Liver (tissue), 9 donors: ENCODE measurements around the gene GAD2. TPM values are rescaled to one million over a fixed set of nuclear protein-coding genes. Genes with fewer than 3 reads are reported as not detected.

Source experiments
- DNase-seq: peaks from one replicate; pipeline ENCODE4 v3.0.0-alpha.2; 2017; ENCODE audit warnings: low spot score
- H3K27ac ChIP-seq, 2 donors: one replicate each; pipeline ENCODE4 v1.7.0; 2013; ENCODE audit warnings: inconsistent platforms in 2 of 2, low read length in 2 of 2, control low read depth in 1 of 2, low read depth in 1 of 2, mild to moderate bottlenecking in 1 of 2
- H3K27me3 ChIP-seq, 4 donors: one replicate each; pipeline versions ENCODE4 v1.6.1 to v1.7.0; 2013; ENCODE audit warnings: low read length in 3 of 4, inconsistent platforms in 1 of 4, mild to moderate bottlenecking in 1 of 4, moderate library complexity in 1 of 4; ENCODE audit not compliant: control insufficient read depth in 4 of 4, insufficient read depth in 4 of 4
- H3K36me3 ChIP-seq, 4 donors: one replicate each; pipeline versions ENCODE4 v1.6.1 to v1.7.0; 2013; ENCODE audit warnings: low read length in 3 of 4, mild to moderate bottlenecking in 3 of 4, low read depth in 1 of 4, moderate library complexity in 1 of 4; ENCODE audit not compliant: control insufficient read depth in 4 of 4, insufficient read depth in 3 of 4
- H3K4me1 ChIP-seq, 4 donors: one replicate each; pipeline versions ENCODE4 v1.6.1 to v1.7.0; 2013; ENCODE audit warnings: low read length in 3 of 4, mild to moderate bottlenecking in 3 of 4, moderate library complexity in 1 of 4; ENCODE audit not compliant: control insufficient read depth in 4 of 4, insufficient read depth in 4 of 4
- H3K4me3 ChIP-seq, 3 donors: one replicate each; pipeline versions ENCODE4 v1.6.1 to v1.7.0; 2013; ENCODE audit warnings: low read length in 3 of 3, control low read depth in 1 of 3, low read depth in 1 of 3, mild to moderate bottlenecking in 1 of 3
- H3K9ac ChIP-seq, 2 donors: one replicate each; pipeline ENCODE4 v1.7.0; 2013; ENCODE audit warnings: low read length in 2 of 2, mild to moderate bottlenecking in 2 of 2, moderate library complexity in 2 of 2, control low read depth in 1 of 2, low read depth in 1 of 2
- H3K9me3 ChIP-seq, 4 donors: one replicate each; pipeline versions ENCODE4 v1.6.1 to v1.7.0; 2013; ENCODE audit warnings: low read length in 3 of 4; ENCODE audit not compliant: control insufficient read depth in 4 of 4
- EGR1 ChIP-seq, 2 donors: IDR thresholded peaks; 2 replicates each; pipeline ENCODE4 v1.6.1; 2016 to 2018; ENCODE audit warnings: antibody characterized with exemption in 2 of 2, low read depth in 2 of 2
- FOXA2 ChIP-seq: IDR thresholded peaks from 2 replicates; pipeline ENCODE4 v1.6.1; 2016; ENCODE audit warnings: antibody characterized with exemption
- HNF4A ChIP-seq, 2 donors: conservative IDR thresholded peaks; 2 replicates each; pipeline ENCODE4 v1.6.1; 2016; ENCODE audit warnings: antibody characterized with exemption in 2 of 2, mild to moderate bottlenecking in 2 of 2
- NR2F2 ChIP-seq: IDR thresholded peaks from 2 replicates; pipeline ENCODE4 v1.6.1; 2016; ENCODE audit warnings: antibody characterized with exemption
- RAD21 ChIP-seq, 2 donors: IDR thresholded peaks; 2 replicates each; pipeline ENCODE4 v1.6.1; 2016; ENCODE audit warnings: antibody characterized with exemption in 2 of 2, mild to moderate bottlenecking in 2 of 2
- RXRA ChIP-seq, 2 donors: IDR thresholded peaks; 2 replicates each; pipeline ENCODE4 v1.6.1; 2017 to 2018; ENCODE audit warnings: antibody characterized with exemption in 2 of 2, mild to moderate bottlenecking in 1 of 2
- TAF1 ChIP-seq: conservative IDR thresholded peaks from 2 replicates; pipeline ENCODE4 v1.6.1; 2016; ENCODE audit warnings: antibody characterized with exemption, mild to moderate bottlenecking
- WGBS: extraction: QIAGEN DNeasy Blood & Tissue Kit; methylation state at CpG from one replicate; pipeline ENCODE4 v1.1.7; 2013; 5-methylcytosine and 5-hydroxymethylcytosine counted together
- polyA plus RNA-seq, 2 donors: library from polyadenylated mRNA; stranded (reverse) in 1 of 2; unstranded in 1 of 2; fragments of 200-250 nt in 1 of 2; fragments of >200 nt in 1 of 2; fragmentation: Nextera tagmentation in 1 of 2; extraction: Ambion mirVana in 1 of 2; gene quantifications; one replicate each; pipeline versions ENCODE4 v1.2.1 to v1.2.3, GENCODE V29; 2013 to 2015
- total RNA-seq, 2 donors: library from RNA; depleted of rRNA; stranded (reverse); fragments of >200 nt; gene quantifications; one replicate each; pipeline ENCODE4 v1.2.3, GENCODE V29; 2014
- TF ChIP-seq, protein P1 (sequence below): IDR thresholded peaks from 2 replicates; pipeline ENCODE4 v1.6.1; 2016; ENCODE audit warnings: antibody characterized with exemption, mild to moderate bottlenecking
- TF ChIP-seq, protein P2 (sequence below): fragments of 150-350 bp; IDR thresholded peaks from 2 replicates; pipeline ENCODE4 v1.5.1; 2017; ENCODE audit warnings: improper control_type of control experiment, low read depth, low read length; ENCODE audit not compliant: missing input control
- TF ChIP-seq, protein P3 (sequence below): IDR thresholded peaks from 2 replicates; pipeline ENCODE4 v1.6.1; 2016; ENCODE audit warnings: antibody characterized with exemption
- donor health status: healthy.
- donor health status: healthy.
- donor health status: healthy.
- donor health status: healthy.
- donor health status: healthy.

GAD2 gene
- total and polyA plus RNA-seq, 4 donors: not detected

DNA sequence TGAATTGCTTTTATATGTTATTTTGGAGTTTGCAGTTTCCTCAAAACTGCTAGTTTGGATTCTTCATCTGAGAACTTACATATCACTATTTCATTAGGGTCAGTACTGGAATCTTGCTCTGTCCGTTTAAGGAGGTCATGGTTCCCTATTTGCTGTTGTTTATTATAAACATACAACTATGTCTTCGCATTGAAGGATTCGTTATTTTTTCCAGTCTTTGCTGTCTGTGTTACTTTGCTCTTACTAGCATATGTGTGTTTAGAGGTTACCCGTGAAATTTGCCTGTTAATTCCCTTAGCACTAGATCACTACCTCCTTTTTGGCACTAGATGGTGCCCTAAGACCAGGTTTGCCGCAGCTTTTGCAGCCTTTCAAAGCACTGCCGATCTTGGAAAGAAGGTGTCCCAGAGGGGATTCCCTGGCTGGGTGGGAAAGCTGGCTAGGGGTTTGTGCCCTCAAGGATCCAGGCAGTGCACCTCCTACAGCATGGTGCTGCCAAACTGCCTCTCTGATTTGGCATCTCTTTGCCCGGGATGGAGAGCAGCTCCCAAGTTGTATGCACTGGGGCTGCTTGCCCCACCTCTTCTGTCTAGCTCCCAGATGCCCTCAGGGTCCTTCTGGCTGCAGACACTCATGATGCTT lies 118.5 kb downstream of the GAD2 start:
- H3K27ac ChIP-seq: no peak overlapping the region
- no peaks in the 10 kb centered on the region for H3K9me3 ChIP-seq
- WGBS: 12% methylated on average over 7 of the region's 7 CpGs
- TF ChIP-seq RAD21 (IDR thresholded peaks at IDR 0.05): peak; percentile 99
- no peak for TF ChIP-seq RXRA (IDR thresholded peaks at IDR 0.05)
- no peak for TF ChIP-seq FOXA2
- TF ChIP-seq, protein P1, sequence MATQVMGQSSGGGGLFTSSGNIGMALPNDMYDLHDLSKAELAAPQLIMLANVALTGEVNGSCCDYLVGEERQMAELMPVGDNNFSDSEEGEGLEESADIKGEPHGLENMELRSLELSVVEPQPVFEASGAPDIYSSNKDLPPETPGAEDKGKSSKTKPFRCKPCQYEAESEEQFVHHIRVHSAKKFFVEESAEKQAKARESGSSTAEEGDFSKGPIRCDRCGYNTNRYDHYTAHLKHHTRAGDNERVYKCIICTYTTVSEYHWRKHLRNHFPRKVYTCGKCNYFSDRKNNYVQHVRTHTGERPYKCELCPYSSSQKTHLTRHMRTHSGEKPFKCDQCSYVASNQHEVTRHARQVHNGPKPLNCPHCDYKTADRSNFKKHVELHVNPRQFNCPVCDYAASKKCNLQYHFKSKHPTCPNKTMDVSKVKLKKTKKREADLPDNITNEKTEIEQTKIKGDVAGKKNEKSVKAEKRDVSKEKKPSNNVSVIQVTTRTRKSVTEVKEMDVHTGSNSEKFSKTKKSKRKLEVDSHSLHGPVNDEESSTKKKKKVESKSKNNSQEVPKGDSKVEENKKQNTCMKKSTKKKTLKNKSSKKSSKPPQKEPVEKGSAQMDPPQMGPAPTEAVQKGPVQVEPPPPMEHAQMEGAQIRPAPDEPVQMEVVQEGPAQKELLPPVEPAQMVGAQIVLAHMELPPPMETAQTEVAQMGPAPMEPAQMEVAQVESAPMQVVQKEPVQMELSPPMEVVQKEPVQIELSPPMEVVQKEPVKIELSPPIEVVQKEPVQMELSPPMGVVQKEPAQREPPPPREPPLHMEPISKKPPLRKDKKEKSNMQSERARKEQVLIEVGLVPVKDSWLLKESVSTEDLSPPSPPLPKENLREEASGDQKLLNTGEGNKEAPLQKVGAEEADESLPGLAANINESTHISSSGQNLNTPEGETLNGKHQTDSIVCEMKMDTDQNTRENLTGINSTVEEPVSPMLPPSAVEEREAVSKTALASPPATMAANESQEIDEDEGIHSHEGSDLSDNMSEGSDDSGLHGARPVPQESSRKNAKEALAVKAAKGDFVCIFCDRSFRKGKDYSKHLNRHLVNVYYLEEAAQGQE: peak; percentile 48
- TF ChIP-seq, protein P2, sequence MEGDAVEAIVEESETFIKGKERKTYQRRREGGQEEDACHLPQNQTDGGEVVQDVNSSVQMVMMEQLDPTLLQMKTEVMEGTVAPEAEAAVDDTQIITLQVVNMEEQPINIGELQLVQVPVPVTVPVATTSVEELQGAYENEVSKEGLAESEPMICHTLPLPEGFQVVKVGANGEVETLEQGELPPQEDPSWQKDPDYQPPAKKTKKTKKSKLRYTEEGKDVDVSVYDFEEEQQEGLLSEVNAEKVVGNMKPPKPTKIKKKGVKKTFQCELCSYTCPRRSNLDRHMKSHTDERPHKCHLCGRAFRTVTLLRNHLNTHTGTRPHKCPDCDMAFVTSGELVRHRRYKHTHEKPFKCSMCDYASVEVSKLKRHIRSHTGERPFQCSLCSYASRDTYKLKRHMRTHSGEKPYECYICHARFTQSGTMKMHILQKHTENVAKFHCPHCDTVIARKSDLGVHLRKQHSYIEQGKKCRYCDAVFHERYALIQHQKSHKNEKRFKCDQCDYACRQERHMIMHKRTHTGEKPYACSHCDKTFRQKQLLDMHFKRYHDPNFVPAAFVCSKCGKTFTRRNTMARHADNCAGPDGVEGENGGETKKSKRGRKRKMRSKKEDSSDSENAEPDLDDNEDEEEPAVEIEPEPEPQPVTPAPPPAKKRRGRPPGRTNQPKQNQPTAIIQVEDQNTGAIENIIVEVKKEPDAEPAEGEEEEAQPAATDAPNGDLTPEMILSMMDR: peak; percentile 91
- DNase-seq: peak; percentile 52
- no peak overlapping the region for H3K9ac ChIP-seq
- peaks cover 0 to 5% (median 0%) of the 10 kb centered on the region in 4 donors for H3K4me1 ChIP-seq
- no peak overlapping the region for H3K4me3 ChIP-seq
- H3K36me3 ChIP-seq: no peaks in the 10 kb centered on the region
- no peaks in the 10 kb centered on the region for H3K27me3 ChIP-seq

DNA sequence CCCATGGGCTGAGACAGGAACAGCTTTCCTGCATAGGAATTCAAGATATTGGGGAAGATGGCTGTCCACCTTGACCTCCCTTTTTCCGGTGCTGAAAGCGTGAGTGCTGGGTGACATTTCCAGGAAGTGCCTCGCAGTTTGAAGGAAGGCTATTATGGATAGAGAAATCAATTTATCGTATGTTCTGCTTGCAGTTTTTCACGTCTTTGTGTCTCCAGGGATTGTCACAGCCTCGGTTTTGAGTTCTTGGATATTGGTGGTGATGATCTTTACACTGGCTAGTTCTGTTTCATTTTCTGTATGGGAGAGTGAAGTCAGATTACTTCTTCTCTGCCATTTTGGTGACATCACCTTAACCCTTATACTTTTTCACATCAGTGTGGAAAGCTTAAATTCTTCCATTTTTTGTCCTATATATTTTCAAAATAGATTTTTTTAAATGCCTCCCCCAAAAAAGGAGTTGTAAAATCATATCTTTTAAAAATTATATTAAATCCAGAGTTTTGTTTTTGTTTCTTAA lies 119.1 kb downstream of the GAD2 start:
- Histone ChIP-seq H3K27ac (no peak overlapping the region), H3K4me1 (peaks cover 0 to 5% (median 0%) of the 10 kb centered on the region in 4 donors), H3K36me3 (no peaks in the 10 kb centered on the region), H3K9ac (no peak overlapping the region), H3K4me3 (no peak overlapping the region), H3K9me3 (no peaks in the 10 kb centered on the region), H3K27me3 (no peaks in the 10 kb centered on the region)
- WGBS: 68% methylated on average over 6 of the region's 6 CpGs
- TF ChIP-seq FOXA2 (no peak), TAF1 (no peak), EGR1 (IDR thresholded peaks at IDR 0.05; ENCODE audit: low read depth in 2 of 2) (no peak), HNF4A (conservative IDR thresholded peaks at IDR 0.05) (no peak), RXRA (IDR thresholded peaks at IDR 0.05) (no peak), NR2F2 (no peak)
- TF ChIP-seq, protein P3, sequence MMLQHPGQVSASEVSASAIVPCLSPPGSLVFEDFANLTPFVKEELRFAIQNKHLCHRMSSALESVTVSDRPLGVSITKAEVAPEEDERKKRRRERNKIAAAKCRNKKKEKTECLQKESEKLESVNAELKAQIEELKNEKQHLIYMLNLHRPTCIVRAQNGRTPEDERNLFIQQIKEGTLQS: no peak
- TF ChIP-seq, protein P2: no peak
- DNase-seq: no peak
